ENCODE measurements around the gene SOX10. TPM values are rescaled to one million over a fixed set of nuclear protein-coding genes. Genes with fewer than 3 reads are reported as not detected.

SOX10 gene
- total RNA-seq, 1 donor from 2014 or later = not detected

- no peaks in the 10 kb centered on the region for H3K27me3 Mint-ChIP-seq (ENCODE audit: low read depth)
- H3K27ac Mint-ChIP-seq (ENCODE audit: unreplicated experiment) = no peak overlapping the region
- TF ChIP-seq CTCF (IDR thresholded peaks at IDR 0.05) = no peak
- no peak for DNase-seq (ENCODE audit: low spot score)
- no peak overlapping the region for H3K4me3 Mint-ChIP-seq (ENCODE audit: unreplicated experiment)
- no peaks in the 10 kb centered on the region for H3K4me1 Mint-ChIP-seq (ENCODE audit: low read depth)
- H3K9me3 Mint-ChIP-seq (ENCODE audit: low read depth) = no peaks in the 10 kb centered on the region
- peaks cover 3% of the 10 kb centered on the region for H3K36me3 Mint-ChIP-seq (ENCODE audit: low read depth)
Measured at GRCh38 chr22:37975153-37975552, 9.2 kb downstream of the SOX10 start.

GRCh38 chr22:37973271-37974170 is 10.8 kb downstream of the SOX10 start:
- H3K4me3 Mint-ChIP-seq (ENCODE audit: unreplicated experiment) = no peak overlapping the region
- no peaks in the 10 kb centered on the region for H3K4me1 Mint-ChIP-seq (ENCODE audit: low read depth)

GRCh38 chr22:37972527-37972926 is 11.8 kb downstream of the SOX10 start:
- H3K4me1 Mint-ChIP-seq (ENCODE audit: low read depth) = no peaks in the 10 kb centered on the region
- DNase-seq (ENCODE audit: low spot score) = peak; percentile 54
- no peak for TF ChIP-seq CTCF (IDR thresholded peaks at IDR 0.05)
- H3K27ac Mint-ChIP-seq (ENCODE audit: unreplicated experiment) = no peak overlapping the region
- no peak overlapping the region for H3K4me3 Mint-ChIP-seq (ENCODE audit: unreplicated experiment)
- peaks cover 15% of the 10 kb centered on the region for H3K36me3 Mint-ChIP-seq (ENCODE audit: low read depth)
- no peaks in the 10 kb centered on the region for H3K27me3 Mint-ChIP-seq (ENCODE audit: low read depth)
- no peaks in the 10 kb centered on the region for H3K9me3 Mint-ChIP-seq (ENCODE audit: low read depth)

More at GRCh38 chr22:37973271-37974170, 10.8 kb downstream of the SOX10 start:
- DNase-seq (ENCODE audit: low spot score) = no peak
- Mint-ChIP-seq H3K27me3 (ENCODE audit: low read depth) (no peaks in the 10 kb centered on the region), H3K27ac (ENCODE audit: unreplicated experiment) (no peak overlapping the region), H3K9me3 (ENCODE audit: low read depth) (no peaks in the 10 kb centered on the region), H3K36me3 (ENCODE audit: low read depth) (peaks cover 7% of the 10 kb centered on the region)
- TF ChIP-seq CTCF (IDR thresholded peaks at IDR 0.05) = no peak

- DNase-seq (ENCODE audit: low spot score) = no peak
- Mint-ChIP-seq H3K36me3 (ENCODE audit: low read depth) (peaks cover 21% of the 10 kb centered on the region), H3K27ac (ENCODE audit: unreplicated experiment) (no peak overlapping the region), H3K4me1 (ENCODE audit: low read depth) (peaks cover 5% of the 10 kb centered on the region), H3K27me3 (ENCODE audit: low read depth) (no peaks in the 10 kb centered on the region), H3K9me3 (ENCODE audit: low read depth) (no peaks in the 10 kb centered on the region), H3K4me3 (ENCODE audit: unreplicated experiment) (no peak overlapping the region)
- TF ChIP-seq CTCF (IDR thresholded peaks at IDR 0.05) = no peak
Measured at GRCh38 chr22:37971475-37972434, 12.6 kb downstream of the SOX10 start.

- no peak overlapping the region for H3K4me3 Mint-ChIP-seq (ENCODE audit: unreplicated experiment)
Measured at GRCh38 chr22:37970864-37971263, 13.5 kb downstream of the SOX10 start.

More at GRCh38 chr22:37970864-37971263, 13.5 kb downstream of the SOX10 start:
- H3K4me1 Mint-ChIP-seq (ENCODE audit: low read depth) = peaks cover 13% of the 10 kb centered on the region
- H3K9me3 Mint-ChIP-seq (ENCODE audit: low read depth) = no peaks in the 10 kb centered on the region
- no peak overlapping the region for H3K27ac Mint-ChIP-seq (ENCODE audit: unreplicated experiment)
- peaks cover 19% of the 10 kb centered on the region for H3K36me3 Mint-ChIP-seq (ENCODE audit: low read depth)
- H3K27me3 Mint-ChIP-seq (ENCODE audit: low read depth) = no peaks in the 10 kb centered on the region
- no peak for DNase-seq (ENCODE audit: low spot score)
- TF ChIP-seq CTCF (IDR thresholded peaks at IDR 0.05) = no peak
